SK-N-MC (cell line): ENCODE results near the gene NPRL2.

Experiments used
- DNase-seq: peaks from one replicate; pipeline ENCODE4 v3.0.0-alpha.2; 2011; ENCODE audit warnings: low read depth, low spot score
- H3K27ac ChIP-seq: fragments of 200-600 bp; sonication (generic); 2 replicates; pipeline ENCODE4 v1.5.1; 2016; ENCODE audit warnings: mixed run types
- H3K36me3 ChIP-seq: fragments of 200-600 bp; sonication (generic); 2 replicates; pipeline ENCODE4 v1.6.1; 2017; ENCODE audit warnings: antibody characterized with exemption, low read length, mixed read lengths; ENCODE audit not compliant: insufficient read depth
- H3K4me3 ChIP-seq: fragments of 200-600 bp; sonication (generic); 2 replicates; pipeline ENCODE4 v1.5.1; 2016
- H3K9ac ChIP-seq: fragments of 200-600 bp; sonication (generic); 2 replicates; pipeline ENCODE4 v1.8.0; 2017; ENCODE audit warnings: mixed run types, mixed read lengths; ENCODE audit not compliant: insufficient read length
- H3K9me3 ChIP-seq: fragments of 200-600 bp; sonication (generic); 2 replicates; pipeline ENCODE4 v1.6.1; 2017; ENCODE audit warnings: low read depth, mild to moderate bottlenecking, antibody characterized with exemption, low read length, moderate library complexity, mixed read lengths
- EZH2 ChIP-seq: fragments of 200-600 bp; sonication (generic); IDR thresholded peaks from one replicate; pipeline ENCODE4 v1.6.1; 2017; ENCODE audit warnings: antibody characterized with exemption
- FOXP2 ChIP-seq: optimal IDR thresholded peaks from 2 replicates; pipeline ENCODE3; 2011; ENCODE audit warnings: mild to moderate bottlenecking, moderate library complexity; ENCODE audit not compliant: insufficient read depth; ENCODE audit errors: extremely low read length, control extremely low read depth
- POLR2AphosphoS5 ChIP-seq: IDR thresholded peaks from 2 replicates; pipeline ENCODE4 v1.6.1; 2012; ENCODE audit warnings: mild to moderate bottlenecking, low read depth, low read length, borderline replicate concordance

The NPRL2 gene

DNA sequence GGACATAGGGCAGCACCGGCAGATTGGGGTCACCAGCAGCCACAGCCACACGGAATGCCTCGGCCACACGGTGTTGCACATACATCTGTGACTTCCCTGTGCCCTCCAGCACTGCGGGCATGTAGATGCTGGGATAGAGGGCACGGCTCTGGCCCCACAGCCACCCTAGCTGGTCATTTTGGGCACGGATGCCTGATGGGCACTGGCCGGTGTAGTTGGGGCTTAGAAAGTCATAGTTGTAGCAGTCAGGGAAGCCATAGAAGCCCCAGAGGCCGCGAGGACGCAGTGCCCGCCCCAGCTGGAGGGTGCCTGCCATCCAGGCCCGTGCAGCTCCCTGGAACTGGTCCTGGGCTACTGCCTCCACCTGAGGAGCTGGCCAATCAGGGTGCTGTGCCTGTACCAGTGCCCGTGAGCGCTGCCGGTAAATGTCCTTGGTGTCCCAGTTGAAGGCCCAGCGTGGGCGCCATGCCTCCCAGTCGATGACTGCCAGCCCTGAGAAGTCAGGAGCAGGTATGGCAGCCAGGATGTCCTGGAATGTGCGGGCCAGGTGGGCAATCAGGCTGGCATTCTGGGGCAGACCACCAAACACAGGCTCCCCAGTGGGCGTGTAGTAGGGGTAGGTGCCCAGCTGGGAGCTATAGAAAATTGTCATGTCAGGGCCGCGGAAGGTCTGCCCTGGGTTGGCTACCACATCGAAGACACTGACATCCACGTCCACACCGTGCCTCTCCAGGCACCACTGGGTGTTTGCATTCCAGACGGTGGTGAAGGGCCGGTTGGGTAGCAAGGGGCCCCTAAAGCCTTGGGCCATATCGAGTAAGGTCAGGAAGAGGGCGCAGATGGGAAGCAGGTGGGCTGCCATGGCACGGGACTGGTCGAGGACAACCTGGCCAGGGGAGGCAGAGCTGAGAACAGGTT is 48.2 kb downstream of the NPRL2 start:
- no peak for TF ChIP-seq POLR2AphosphoS5
- no peak for TF ChIP-seq EZH2
- no peak overlapping the region for H3K4me3 ChIP-seq
- H3K27ac ChIP-seq, result no peak overlapping the region
- H3K9me3 ChIP-seq, result no peaks in the 10 kb centered on the region
- no peaks in the 10 kb centered on the region for H3K36me3 ChIP-seq
- DNase-seq, result no peak
- H3K9ac ChIP-seq, result no peak overlapping the region

DNA sequence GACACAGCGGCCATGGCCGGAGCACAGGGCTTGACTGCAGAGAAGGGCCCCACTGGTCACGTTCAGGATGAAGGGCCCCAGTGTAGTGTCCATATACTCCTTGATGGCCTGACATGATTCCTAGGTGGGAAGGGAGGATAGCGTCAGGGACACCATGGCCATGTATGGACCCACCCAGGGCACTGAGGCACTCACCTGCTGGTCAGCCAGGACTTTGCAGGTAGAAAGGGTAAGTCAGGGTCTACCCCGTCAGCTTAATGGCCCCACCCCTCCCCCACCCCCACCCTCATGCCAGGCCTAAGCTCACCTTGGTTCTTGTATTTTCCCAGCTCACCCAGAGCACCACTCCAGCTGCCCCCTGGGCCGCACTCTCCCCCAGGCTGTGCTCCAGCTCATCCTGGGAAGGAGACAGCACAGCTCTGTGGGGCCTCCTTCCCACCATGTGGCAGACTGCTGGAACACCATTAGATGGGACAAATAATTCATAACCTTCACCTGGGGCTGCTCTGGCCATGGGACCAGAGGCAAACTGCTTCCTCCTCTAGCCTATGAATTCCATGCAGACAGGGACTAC is 49.8 kb downstream of the NPRL2 start:
- TF ChIP-seq FOXP2 (no peak), EZH2 (no peak), POLR2AphosphoS5 (no peak)
- H3K36me3 ChIP-seq, result no peaks in the 10 kb centered on the region
- H3K27ac ChIP-seq, result no peak overlapping the region
- no peak overlapping the region for H3K9ac ChIP-seq
- no peaks in the 10 kb centered on the region for H3K9me3 ChIP-seq
- no peak for DNase-seq
- no peak overlapping the region for H3K4me3 ChIP-seq

DNA sequence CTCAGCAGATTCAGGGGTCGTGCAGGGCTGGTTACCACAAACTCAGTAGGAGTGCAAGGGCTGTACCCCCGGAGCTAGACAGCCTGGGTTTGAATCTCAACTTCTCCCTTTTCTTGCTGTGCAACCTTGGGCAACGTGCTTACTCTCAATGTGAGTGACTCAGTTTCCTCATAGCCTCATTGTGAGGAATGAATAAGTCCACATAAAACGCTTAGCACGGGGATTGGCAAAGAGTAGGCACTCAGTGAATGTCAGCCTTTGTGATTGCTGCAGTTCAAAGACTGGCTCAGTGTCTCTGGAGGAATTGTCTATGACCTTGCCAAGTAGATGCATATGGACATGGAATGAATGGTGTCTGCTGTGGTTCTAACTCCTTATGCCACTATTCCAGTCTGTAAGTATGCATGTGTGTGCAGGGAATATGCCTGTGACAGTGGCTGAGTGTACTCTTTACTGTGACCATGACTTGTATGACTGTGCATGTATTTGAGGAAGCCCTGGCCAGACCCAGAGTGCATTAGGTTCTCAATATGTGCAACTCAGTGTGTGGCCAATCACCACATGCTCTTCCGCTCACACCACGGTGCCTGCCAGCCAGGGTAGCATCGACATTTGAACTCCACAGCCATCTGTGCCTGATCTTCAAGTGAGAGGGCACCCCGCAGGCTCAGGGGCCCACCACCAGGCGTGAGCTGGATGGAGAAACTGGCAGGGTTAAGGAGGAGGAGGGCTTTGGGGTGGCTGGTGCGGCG is 50.5 kb downstream of the NPRL2 start:
- no peaks in the 10 kb centered on the region for H3K36me3 ChIP-seq
- no peaks in the 10 kb centered on the region for H3K9me3 ChIP-seq
- H3K4me3 ChIP-seq, result peak overlapping the region; percentile 82
- DNase-seq, result no peak
- peak overlapping the region; percentile 61 for H3K9ac ChIP-seq
- H3K27ac ChIP-seq, result no peak overlapping the region; the same call in 1 of the 2 replicates
- TF ChIP-seq EZH2 (no peak), FOXP2 (no peak), POLR2AphosphoS5 (no peak)

DNA sequence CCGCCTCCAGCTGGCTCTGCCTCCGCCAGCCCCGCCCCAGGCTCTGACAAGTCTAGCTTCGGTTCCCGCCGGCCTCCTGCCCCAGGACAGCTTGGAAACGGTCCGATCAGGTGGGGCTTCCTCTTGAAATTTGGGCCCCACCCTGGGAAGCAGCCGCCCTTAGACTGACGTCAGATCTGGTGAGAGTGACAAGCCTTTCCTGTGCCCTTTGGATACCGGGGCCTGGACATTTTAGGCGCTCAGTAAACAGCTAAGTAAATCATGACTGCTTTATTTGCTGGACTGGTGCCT is 51.0 kb downstream of the NPRL2 start:
- peak overlapping the region; percentile 61 for H3K9ac ChIP-seq
- no peaks in the 10 kb centered on the region for H3K9me3 ChIP-seq
- peak overlapping the region; percentile 82 for H3K4me3 ChIP-seq
- H3K36me3 ChIP-seq, result no peaks in the 10 kb centered on the region
- H3K27ac ChIP-seq, result no peak overlapping the region; the same call in 1 of the 2 replicates
- TF ChIP-seq EZH2 (no peak), POLR2AphosphoS5 (no peak), FOXP2 (no peak)
- DNase-seq, result no peak

DNA sequence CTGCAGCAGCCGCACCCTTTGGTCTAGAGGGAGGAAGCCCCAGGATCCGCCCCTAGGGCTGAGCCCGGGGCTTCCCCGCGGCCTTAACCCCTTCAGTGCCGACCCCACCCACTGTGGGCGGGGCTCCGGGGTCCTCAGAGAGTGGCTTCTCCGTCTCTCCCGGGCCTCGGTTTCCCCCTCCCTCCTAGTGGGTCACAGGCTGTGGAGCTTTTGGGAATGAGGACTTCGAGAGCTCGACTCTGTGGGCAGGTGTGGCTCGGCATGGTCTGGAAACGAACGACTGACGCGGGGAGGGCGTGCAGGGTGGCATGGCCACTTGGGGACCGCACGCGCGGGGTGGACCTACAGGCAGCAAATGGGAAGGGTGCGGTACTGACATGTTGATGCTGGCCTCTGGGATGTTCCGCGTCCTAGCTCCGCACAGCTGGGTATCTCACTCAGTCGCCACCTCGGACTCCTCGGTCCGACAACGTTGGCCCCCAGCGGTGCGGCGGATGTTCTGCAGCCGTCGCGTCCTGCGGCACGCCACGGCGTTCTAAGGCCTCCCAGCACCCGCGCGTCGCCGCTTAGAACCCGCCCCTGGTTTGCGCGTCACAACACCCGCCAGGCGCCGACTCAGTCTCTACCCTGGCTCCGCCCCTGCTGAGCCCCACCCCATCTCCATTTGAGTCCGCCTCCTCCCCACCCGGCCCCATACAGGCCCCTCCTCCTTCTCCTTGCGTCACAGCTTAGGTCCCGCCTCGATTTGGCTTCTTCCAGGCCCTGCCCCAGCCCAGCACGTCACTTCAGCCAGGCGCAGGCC is 51.5 kb downstream of the NPRL2 start, which contains the start of the genes HYAL3 and NAA80:
TSS of gene HYAL3 (minus strand) at position 570 of the 802 bp plus-strand sequence. CDS start 3,803 bp downstream, outside the sequence.
TSS of gene NAA80 (minus strand) at position 570 of the 802 bp plus-strand sequence. CDS start 1,942 bp downstream, outside the sequence.
- peak within 1 kb of the TSS; percentile 72 for H3K9ac ChIP-seq
- peak within 1 kb of the TSS; percentile 82 for H3K4me3 ChIP-seq
- TF ChIP-seq FOXP2 (no peak), POLR2AphosphoS5 (peak; percentile 81)
- H3K36me3 ChIP-seq, result no peaks in the 10 kb centered on the region
- peak; percentile 88 for DNase-seq
- no peaks in the 10 kb centered on the region for H3K9me3 ChIP-seq
- H3K27ac ChIP-seq, result no peak within 1 kb of the TSS; the same call in 1 of the 2 replicates

DNA sequence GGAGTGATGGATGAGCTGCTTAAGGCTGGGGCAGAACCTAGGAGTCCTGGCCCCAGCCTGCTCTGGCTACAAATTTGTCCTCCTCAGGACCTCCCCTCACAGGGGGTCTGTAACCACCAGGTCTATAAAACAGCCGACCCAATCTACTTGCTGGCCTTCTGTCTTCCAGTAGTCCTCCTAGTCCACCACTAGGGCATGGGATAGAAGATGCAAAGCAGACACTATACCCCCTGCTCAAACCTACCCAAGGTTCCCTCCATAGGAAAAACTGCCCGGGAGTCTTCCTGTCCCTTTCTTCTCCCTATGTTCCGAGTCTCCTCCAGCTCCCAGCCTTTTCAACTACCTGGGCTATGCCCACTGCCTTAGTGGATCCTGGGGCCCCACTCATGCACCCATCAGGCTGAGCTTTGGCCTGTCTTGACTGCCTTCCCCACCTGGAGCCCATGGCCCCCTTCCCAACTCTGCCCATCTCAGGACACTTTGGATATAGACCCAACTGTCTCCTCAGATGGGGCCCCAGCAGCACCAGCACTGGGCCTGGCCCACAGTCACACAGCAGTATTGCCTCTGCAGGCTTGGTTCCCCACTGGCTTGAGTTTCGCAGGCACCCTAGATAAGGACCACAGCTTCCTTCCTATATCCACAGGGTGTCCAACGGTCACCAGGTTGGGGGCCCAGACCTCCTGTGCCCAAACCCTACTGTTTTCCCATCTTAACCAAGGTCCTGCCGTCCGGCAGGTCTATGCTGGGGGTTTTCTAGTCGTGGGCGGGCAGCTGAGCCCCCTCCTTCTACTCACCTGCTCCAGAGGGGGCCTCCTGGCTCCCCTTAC is 52.5 kb downstream of the NPRL2 start:
- DNase-seq, result no peak
- Histone ChIP-seq H3K9me3 (no peaks in the 10 kb centered on the region), H3K27ac (no peak overlapping the region), H3K4me3 (peak overlapping the region; percentile 82), H3K36me3 (no peaks in the 10 kb centered on the region), H3K9ac (no peak overlapping the region)
- TF ChIP-seq POLR2AphosphoS5, result no peak
- no peak for TF ChIP-seq EZH2
- no peak for TF ChIP-seq FOXP2

DNA sequence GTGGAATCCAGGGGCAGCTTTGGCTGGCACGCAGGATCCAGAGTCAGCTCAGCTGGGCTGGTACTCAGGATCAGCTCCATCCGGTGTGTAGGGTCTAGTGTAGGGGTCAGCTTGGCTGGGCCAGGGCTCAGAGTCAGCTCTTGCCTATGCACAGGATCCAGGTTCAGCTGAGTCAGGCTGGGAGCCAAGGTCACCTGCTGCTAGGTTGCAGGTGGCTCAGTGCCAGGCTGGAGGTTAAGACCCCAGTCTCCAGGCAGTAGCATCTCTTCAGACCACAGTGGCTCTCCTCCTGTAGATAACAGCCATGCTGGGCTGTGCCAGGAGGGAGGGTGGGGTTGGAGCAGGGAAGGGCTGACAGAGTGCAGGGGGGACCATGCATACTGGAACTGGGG is 53.2 kb downstream of the NPRL2 start:
- H3K27ac ChIP-seq, result no peak overlapping the region
- no peaks in the 10 kb centered on the region for H3K9me3 ChIP-seq
- no peak overlapping the region for H3K9ac ChIP-seq
- no peak overlapping the region for H3K4me3 ChIP-seq
- DNase-seq, result no peak
- TF ChIP-seq EZH2 (no peak), FOXP2 (no peak), POLR2AphosphoS5 (no peak)
- H3K36me3 ChIP-seq, result no peaks in the 10 kb centered on the region
